HG02884 (cell line): ENCODE results near the gene CXCL1.
"Not testable (repeated sequence)": the region's sequence is repeated elsewhere in the genome, so short reads cannot be mapped to it uniquely, and the experiment has no call there.

Experiments
- ATAC-seq: cut with Tn5 transposase; IDR thresholded peaks from one replicate; pipeline ENCODE4 v1.9.1; 2021; ENCODE audit warnings: mild to moderate bottlenecking, moderate library complexity; ENCODE audit not compliant: unreplicated experiment

CXCL1 gene

DNA sequence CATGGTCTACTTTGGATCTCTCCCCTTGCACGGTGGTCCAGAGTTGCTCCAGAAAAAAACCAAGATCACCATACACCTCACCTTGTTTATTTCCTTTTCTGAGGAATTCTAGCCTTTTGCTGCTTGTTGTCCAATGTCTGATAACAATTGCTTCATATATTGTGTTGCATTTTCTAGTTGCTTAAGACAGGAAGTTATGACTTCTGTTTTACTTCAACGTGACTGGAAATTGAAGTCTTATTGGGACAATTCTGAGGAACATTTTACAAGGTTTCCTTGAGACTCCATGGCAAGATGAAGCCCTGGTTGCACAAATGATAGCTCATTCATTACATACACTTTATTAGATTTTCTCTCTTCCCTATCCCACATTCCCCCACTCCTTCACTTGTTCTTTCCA is 5.2 kb downstream of the CXCL1 start:
- no peak for ATAC-seq

DNA sequence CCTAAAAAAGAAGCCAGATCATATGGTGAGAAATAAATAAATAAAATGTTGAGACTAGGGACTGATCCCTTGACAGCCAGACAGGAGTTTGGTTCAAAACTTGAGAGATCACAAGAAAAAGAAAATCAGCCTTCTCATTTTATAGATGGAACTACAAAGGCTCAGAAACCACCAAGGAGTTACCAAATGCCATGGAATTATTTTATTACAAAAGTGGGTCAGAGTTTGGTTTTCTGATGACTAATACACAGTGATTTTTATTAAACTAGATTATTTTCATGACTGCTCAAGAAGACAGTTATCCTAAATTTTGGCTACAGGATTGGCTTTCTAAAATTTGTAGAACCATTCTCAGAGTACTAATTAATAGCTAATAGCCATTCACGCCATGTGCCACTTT is 6.2 kb downstream of the CXCL1 start:
- ATAC-seq: no peak

DNA sequence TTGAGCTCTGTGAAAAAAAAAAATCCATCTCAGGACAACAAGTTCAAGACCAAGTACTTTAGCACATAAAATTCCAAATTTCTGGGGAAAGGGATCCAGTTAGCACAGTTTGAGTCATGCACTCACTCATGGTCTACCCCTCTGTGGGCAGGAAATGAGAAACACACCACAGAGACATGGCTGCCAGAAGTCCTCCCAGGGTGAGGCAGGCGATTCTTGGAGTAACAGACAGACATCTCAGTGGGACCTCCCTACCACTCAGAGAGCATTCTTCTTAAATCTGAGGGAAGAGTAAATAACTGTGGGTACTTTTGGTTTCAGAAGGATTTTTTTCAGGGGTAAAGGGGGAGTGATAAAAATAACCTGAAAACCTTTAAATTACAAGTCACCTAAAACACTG is 14.1 kb downstream of the CXCL1 start:
- ATAC-seq: no peak

DNA sequence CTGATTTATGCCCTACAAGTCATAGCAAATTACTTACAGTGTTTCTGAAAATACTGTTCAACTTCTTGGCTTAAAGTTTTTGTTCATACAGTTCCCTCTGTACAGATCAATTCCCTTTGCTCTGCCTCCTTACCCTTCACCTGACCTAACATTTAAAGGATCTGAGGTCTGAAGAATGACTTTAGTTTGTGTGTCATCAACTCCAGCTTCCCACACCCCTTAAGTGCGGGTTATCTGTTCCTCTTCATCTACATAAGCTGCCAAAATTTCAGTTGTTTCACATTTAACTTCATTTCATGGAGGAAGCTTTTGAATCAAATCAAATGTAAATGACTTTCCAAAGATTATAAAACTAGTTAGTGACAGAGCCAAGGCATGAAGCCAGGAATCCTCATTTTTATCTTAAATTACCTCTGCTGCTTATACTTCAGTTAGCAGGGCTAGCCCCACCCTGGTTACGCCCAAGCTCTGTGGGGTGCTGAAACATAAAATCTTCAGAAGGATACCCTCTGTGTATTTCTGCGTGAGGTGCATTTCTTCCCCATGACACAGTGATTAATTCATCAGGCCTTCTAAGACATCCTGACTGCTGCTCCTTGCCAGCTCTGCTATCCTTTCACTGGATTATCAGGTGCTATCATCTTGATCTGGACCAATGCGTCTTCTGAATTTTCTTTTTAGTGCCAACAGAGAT is 16.5 kb downstream of the CXCL1 start:
- no peak for ATAC-seq

DNA sequence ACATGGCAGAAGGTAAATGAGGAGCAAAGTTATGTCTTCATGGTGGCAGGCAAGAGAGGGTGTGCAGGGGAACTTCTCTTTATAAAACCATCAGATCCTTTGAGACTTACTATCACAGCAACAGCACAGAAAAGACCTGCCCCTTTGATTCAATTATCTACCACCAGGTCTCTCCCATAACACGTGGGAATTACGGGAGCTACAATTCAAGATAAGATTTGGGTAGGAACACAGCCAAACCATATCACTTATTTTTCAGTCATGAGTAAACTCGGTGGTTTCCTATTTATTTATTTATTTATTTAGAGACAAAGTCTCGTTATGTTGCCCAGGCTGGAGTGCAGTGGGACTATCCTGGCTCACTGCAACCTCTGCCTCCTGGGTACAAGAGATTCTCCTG is 22.1 kb downstream of the CXCL1 start:
- ATAC-seq: no peak

DNA sequence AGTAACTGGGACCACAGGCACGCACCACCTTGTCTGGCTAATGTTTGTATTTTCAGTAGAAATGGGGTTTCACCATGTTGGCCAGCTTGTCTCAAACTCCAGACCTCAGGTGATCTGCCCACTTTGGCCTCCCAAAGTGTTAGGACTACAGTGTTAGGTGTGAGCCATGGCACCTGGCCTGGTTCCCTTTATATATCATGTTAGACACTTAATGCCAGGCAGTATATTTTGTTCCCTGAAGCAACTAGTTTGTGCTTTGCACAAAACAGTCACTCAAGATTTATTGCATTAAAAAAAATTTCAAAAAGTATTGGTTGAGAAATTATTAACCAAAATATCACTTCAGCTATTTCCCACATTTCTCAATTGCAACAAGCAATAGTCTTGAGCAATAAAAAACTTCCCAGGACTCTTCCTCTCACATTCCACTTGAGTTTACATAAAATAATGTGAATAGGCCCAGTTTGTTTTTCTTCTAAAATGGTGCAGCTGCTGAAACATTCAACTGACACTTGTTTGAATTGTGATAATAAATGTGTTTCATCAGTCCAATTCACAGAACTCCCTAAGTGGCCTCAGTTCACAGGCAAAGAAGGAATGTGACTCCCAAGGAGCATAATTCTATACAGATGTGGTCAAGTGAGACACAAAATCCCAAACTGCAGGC is 22.7 kb downstream of the CXCL1 start:
- ATAC-seq: no peak

DNA sequence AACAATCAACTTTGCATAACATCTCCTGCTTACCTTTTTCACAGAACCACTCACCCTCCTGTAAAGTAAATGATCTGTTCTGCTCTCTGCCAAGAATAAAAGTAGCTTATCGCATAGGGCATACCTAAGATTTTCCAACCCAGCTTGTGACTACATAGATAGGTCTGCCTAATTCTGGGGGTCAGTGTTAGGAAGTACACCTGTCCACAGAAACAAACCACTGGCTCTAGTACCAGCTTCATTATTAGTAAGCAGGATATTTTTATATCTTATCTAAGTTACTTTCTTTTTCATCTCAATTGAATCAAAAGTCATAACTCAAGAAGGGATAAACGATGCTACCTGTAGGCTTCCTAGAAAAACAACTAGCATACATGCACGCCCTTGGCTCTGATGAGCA is 23.8 kb downstream of the CXCL1 start:
- no peak for ATAC-seq

DNA sequence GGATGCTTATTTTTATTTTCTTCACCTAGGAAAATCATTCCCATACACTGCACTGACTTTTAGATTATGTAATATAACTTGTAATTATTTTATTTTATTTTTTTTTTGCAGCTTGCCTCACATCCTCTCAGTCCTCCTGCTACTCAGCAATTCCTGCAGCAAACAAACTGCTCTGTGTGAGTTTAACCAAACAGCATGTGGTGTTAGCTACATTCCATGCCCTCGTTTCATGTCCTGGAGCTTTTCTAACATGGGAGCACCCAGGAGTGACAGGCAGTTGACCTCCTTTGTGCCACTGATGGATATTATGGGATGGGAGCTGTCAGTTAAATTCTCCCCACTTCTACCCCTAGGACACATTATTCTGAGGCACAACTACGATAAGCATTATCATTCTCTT is 24.8 kb downstream of the CXCL1 start:
- ATAC-seq: no peak

DNA sequence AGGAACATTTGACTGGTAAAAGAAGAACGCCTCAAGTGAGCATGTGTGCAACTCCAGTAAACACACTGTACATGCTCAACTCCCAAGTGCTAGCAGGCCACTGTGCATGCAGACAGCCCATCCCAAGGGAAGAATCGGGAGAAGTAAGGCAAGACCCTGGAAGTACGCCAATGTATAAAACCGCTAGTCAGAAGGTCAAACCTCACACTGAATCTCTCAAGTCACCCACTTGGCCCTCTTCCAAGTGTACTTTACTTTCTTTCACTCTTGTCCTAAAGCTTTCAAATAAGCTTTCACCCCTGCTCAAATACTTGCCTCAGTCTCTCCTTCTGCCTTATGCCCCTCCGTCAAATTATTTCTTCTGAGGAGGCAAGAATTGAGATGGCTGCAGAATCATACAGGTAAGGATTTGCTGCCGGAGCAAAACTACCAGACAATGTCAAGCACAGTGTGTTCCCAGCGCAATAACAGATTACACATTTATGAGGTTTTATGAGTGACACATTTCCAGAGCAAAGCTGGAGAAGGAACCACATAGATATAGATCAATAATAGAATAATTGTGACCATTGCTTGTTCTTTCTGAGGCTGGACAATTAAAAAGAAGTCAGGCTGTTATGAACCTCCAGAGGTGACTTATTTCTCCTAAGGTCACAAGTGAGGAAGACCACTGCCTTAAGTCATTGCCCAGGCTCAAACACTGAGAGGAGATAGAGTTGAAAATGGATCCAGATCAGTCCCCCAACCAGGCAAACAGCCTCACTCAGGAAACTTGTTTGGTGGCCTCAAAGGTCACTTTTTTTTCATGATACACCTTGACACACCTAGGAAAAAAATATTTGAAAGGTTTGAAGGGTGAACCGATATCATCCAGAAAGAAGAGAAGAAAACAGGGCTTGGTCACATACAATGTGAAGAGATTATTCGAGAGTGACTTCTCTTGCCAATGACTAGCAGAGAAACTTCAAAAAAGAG is 26.3 kb downstream of the CXCL1 start:
- no peak for ATAC-seq

DNA sequence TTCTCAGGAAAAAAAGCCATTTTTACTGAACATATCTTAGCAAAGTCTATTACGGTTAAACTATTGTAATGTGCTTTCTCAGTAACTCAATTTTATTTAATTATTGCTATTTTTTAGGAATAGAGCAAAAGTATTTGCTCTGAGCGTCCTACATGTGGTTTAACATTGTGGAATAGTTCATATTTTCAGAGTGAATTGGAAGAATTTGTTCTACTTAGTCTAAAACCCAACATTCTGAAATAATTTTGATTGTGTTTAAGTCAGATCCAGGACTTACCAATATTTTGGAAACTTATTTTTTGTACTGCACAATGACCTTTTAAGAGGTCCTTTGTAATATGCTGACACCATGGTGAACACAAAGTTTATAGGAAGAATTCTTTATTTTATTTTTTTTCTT is 27.2 kb downstream of the CXCL1 start:
- no peak for ATAC-seq

DNA sequence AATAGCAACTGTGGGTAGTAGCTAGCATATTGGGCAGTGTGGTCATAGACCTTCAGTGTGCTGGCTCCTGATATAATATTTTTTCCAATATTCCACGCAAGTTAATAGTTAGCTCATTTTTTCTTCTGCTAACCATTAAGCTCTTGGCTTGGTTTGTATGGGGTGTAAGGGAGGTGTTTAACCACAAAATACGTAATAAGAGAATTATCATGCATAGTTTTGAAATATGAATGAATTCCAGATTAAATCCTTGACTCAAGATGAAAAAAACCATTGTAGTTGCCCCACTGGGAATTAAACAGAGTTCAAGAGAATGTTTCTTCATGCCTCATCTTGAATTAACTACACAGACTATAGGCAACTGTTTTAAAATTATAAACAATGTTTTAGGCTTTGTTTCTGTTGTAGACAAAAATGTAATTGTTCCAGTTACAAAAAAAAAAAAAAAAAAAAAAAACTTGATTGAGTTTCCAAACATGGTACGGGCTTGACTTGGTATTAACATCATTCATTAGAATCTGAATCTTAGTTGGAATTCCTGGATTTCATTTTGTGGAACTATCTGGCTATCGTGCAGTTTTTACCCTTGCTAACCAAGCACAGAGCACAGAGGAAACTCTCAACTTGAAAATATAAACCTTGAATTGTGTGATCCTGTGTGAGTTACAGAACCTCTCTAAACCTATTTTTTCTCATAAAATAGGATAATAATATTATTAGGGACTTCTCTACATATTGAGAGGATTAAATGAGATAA is 28.4 kb downstream of the CXCL1 start:
- no peak for ATAC-seq

DNA sequence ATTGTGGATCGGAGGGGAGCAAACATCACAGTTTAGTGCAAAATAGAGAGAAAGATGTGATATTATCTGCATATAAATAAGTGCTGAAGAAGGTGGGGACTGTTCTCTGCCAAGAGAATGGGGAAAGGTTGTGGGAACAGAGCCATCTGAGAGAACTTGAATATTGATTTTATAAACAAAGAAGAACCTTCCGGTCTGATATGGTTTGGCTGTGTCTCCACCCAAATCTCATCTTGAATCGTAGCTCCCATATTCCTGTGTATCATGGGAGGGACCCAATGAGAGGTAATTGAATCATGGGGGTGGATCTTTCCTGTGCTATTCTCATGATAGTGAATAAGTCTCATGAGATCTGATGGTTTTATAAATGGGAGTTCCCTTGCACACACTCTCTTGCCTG is 30.1 kb downstream of the CXCL1 start:
- not testable (repeated sequence) for ATAC-seq

DNA sequence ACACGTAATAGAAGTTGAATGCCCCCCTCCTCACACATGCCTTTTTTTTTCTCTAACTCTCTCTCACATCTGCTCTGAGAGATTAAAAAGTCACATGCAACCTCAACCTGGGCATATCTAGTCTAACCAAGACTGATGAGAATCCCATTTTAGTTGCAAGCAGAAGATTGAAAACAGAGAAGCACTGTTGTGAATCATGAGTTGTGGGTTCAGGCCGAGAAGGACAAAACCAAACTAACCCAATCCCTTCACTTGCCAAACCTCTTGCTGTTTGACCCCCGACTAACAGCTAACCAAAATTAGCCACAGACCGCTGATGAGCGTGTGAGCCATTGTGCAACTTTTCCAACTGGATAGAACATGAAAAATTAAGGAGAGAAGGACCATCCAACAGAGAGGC is 31.8 kb downstream of the CXCL1 start:
- ATAC-seq: no peak

DNA sequence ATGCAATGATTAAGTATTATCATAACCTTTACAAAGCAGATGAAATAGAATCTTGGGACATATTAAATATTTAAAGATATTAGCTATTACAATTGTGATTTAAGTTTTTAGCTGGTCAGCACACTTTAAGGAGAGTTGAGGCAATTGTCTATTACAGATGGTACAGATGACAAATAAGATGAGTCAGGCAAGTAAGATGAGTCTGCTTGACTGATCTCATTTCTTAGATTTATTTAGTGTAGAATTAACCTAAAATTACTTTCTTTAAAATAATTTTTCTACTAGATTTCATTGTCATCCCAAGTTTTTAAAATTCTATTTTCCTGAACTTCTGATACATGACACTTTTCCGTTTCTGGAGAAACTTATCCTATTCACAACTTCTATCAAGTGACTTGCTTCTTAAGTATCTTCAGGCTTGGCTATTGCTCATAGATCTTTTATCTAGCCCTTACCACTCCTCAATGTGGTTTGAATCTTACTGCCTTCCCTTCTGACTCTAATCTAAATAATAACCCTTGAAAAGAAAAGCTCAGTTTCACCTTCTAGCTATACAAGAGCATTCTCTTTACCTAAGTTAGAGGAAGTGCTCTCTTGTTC is 32.9 kb downstream of the CXCL1 start:
- ATAC-seq: no peak

DNA sequence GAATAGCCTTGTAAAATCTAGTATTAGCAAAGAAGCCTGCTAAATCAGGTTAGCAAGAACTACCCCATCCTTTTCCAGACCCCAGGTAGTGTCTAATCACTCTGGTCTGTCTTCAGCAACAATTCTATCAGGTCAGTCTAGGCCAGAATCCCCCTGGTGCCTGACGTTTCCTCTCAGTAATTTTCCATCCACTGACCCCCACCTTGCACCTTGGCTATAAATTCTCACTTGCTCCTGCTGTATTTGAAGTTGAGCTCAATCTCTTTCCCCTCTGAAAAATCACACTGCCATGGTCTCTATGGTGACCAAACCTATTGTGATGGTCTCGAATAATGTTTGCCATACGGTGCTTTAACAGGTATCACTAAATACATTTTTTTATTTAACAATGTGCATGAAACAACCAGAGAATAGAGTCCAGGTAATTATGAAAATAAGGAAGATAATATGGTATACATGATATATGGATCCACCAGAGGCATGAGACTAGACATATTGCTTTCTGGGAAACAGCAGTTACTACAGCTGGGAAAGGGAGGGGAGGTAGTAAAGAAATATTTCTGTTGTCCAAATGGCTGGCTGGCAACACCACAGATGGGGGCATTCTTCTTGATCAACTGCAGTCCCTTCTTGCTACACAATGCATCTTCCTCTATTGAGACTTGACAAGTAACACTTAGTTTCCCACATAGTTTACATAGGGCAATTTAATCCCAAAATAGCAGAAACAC is 33.8 kb downstream of the CXCL1 start:
- no peak for ATAC-seq

DNA sequence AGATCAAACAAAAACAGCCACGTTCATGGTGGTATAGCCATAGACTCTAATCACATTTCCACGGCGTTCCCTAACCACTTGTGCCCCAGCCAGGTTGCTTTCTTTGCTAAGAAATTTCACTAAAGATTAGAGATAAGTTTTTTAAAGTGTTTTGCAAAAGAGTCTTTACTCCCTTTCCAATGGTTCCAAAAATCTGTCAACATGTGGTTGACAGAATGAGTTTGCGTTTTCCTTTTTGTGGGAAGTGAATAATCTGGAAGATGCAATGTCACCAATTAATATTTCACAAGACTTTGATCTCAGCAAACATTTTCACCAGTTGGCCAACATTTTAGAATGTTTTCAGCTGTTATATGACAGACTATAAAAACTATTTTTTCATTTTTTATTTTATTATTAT is 35.3 kb downstream of the CXCL1 start:
- no peak for ATAC-seq

DNA sequence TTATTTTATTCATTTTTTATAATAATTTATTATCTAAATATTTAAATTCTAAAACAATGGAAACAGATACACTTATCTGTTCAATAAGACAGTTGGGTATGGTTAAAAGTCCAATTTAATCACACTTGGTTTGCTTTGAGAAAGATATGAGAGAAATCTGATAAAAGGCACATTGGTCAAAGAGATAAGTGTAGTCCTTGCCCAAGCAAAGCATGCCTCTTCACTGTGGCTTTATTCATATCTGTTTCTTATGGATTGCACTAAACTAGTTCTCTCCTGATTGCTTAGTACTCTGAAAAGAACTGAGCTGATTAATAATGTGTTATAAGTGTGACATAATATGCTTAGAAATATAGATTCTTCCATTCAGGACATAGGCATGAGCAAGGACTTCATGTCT is 39.8 kb downstream of the CXCL1 start:
- no peak for ATAC-seq

DNA sequence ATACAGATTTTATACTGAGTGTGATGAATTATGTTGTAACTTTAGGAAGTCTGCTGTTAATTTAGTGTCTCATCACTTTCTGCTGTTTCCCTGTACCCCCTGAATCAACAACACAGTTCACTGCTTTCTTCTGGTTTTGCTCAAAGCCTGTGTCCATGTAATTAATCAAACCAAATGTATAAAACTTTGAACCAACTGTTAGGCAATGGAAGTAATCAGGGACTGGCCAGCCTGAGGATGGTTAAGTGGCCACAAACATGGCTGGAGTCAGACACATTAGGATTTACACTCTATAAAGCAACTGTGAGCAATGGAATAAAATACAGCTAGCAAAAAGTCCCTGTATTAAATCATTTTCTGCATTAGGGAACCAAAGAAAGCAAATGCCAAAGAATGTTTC is 42.6 kb downstream of the CXCL1 start:
- no peak for ATAC-seq

DNA sequence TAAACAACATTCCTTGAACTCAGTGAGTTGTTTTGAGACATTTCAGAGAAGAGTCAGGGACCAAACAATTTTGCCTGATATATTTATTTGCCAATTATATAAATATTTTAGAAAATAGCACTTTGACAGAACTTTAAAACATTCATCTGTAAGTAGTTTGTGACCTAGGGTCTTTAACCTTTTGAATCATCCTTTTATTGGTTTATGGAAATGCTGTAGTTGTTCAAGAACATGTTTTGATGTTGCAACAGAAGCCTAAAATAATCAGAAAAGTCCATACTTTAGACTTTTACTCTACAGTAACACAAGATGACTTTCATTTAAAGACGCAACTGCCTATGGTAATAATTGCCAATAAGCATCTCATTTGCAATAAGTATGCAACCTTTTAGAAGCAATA is 43.0 kb downstream of the CXCL1 start:
- no peak for ATAC-seq

DNA sequence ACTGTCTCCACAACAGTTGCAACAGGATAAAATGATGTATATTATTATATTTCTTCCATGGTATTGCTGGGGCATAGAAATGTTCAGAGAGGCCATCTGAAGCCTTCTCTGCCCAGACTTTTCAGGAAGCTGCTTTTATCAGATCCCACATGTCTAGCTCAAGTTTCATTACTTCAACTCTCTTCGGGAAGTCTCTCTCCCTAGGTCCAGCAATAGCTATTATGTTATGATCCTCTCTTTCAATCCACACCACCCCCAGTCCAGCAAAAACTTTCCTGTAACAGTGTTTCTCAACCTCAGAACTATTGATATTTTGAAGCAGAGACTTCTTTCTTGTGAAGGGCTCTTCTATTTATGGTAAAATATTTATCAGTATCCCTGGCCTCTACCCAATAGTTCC is 44.9 kb downstream of the CXCL1 start:
- no peak for ATAC-seq
